ENCODE data around the gene CD79A.

Gene CD79A

GRCh38 chr19:41876847-41877832, at the start of gene CD79A:
TSS of gene CD79A (plus strand) at chr19:41877279. CDS start at chr19:41877305, 26 bp downstream.
- in situ Hi-C loops (cut with MboI; ENCODE audit: low sequenced_read_pairs): no loop called here

- in situ Hi-C loops (cut with MboI; ENCODE audit: low sequenced_read_pairs): no loop called here
Observed at GRCh38 chr19:41837981-41838708, 38.9 kb upstream of the CD79A start.

DNA sequence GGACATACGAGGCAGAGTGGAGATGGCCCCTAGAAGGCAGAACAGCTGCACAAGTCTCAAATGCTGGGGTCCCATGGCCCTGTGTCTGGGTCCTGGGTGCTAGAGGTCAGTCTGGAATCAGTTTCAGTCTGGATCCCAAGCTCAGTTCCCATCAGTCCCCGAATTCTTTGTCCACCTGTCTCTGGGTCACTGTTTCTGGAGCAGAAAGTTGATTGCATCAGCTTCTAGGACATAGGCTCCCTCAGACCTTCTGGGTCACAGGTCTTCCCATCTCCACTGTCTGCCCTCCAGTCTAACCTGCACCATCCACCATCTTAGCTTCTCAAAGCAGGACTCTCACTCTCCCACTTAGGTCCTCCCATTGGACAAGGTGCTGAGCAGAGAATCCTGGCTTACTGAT, 37.9 kb upstream of the CD79A start:
- in situ Hi-C loops (cut with MboI; ENCODE audit: low sequenced_read_pairs): no loop called here

- in situ Hi-C loops (cut with MboI; ENCODE audit: low sequenced_read_pairs): no loop called here
Observed at GRCh38 chr19:41843371-41843770, 33.7 kb upstream of the CD79A start.

- in situ Hi-C loops (cut with MboI; ENCODE audit: low sequenced_read_pairs): no loop called here
Observed at GRCh38 chr19:41844601-41845000, 32.5 kb upstream of the CD79A start, which contains the start of gene LYPD4. TSS of gene LYPD4 (minus strand) at chr19:41844683. CDS start at chr19:41839285, 5,398 bp downstream.

DNA sequence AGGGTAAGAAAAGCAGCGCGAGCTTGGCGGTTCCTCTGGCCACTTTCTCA, 32.3 kb upstream of the CD79A start, which contains the start of gene DMRTC2:
TSS of gene DMRTC2 (plus strand) at position 42 of the 50 bp plus-strand sequence. CDS start 2,387 bp downstream, outside the sequence.
- in situ Hi-C loops (cut with MboI; ENCODE audit: low sequenced_read_pairs): no loop called here

DNA sequence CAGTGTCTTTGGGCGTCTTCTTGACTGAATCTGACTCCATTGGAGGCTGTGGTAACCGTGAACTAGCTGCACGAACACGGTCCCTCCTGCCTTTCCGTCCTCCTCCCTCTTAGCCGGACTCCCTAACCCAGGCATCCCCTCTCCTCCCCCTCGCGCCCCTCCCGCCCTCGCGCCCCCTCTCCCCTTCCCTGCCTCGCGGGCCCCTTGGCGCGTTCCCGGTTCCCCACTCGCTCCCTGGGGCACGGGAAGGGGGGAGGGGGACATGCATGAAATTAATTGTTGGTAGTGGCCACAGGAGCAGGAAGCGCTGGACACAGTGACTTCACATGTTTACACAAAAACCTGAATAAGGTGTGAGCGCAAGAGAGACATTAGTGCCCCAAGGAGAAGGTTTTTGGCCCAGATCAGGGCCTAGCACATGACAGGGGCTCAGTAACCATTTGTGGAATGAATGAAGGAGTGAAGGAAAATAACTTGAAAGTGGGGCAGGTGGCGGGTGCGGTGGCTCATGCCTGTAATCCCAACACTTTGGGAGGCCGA, 32.0 kb upstream of the CD79A start:
- in situ Hi-C loops (cut with MboI; ENCODE audit: low sequenced_read_pairs): no loop called here

- in situ Hi-C loops (cut with MboI; ENCODE audit: low sequenced_read_pairs): no loop called here
Observed at GRCh38 chr19:41847351-41848105, 29.6 kb upstream of the CD79A start.

DNA sequence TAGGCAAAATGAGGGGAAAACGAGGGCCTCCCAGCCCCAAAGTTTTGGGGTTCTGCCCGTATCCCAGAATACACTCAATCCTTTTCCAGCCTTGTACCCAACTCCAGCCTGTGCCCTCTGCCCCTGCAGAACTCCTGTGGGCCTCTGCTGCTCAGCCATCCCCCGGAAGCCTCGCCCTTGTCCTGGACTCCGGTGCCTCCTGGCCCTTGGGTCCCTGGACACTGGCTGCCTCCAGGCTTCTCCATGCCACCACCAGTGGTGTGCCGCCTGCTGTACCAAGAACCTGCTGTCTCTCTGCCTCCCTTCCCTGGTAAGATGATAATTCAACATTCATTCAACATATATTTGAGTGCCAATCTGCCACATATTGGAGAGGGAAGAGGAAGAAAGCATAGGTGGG, 28.4 kb upstream of the CD79A start:
- in situ Hi-C loops (cut with MboI; ENCODE audit: low sequenced_read_pairs): no loop called here

DNA sequence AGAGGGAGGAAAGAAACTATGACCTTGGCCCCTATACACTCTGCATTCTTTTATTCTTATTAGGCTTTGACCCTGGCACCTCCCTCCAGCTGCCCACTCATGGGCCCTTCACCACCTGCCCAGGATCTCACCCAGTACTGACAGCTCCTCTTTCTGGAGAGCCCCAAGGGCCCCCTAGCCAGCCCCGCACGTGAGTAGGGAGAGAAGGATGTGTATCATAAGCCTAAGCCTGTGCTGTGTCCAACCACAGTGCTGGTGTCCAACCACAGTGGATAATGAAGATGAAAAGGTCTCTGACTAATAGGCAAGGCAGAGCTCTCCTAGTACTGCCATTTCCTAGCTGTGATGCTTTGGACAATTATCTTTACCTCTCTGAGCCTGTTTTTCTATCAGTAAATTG, 28.0 kb upstream of the CD79A start:
- in situ Hi-C loops (cut with MboI; ENCODE audit: low sequenced_read_pairs): no loop called here

- in situ Hi-C loops (cut with MboI; ENCODE audit: low sequenced_read_pairs): no loop called here
Observed at GRCh38 chr19:41850381-41850780, 26.7 kb upstream of the CD79A start.

DNA sequence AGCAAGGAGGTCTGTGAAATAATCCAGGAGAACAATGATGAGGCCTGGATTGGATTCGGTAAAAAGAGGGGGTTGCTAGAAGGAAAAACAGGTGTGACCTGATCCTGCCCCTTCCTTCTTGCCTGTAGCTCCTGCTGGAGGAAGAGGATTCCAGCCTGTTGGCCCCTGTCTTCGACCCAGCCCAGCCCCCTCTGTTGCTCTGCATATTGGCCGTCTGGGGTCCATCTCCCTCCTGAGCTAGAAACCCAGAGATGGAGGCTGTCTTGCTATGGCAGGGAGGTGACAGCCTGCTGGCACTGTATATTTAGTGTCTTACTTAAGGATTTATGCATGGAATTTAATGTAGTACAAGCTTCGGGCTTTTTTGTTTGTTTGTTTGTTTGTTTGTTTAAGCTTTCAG, 25.6 kb upstream of the CD79A start:
- in situ Hi-C loops (cut with MboI; ENCODE audit: low sequenced_read_pairs): no loop called here

DNA sequence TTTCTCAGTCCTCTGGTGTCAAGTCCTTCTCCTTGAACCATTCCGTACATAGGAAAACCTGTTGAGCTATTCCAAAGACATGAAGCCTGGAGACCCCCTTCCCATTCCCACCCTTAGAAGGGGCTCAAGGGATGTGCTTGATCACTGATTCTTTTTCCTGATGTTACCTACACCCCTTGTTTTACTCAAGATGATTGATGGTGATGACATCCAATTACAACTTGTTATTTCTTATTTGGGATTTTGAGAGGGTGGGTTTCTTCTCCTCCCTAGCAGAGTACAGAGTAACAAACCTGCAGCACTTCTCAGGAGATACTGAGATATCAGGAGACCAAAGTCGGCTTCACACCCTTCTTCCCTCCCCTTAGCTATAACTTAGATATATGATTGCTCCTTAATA, 23.7 kb upstream of the CD79A start:
- in situ Hi-C loops (cut with MboI; ENCODE audit: low sequenced_read_pairs): no loop called here

DNA sequence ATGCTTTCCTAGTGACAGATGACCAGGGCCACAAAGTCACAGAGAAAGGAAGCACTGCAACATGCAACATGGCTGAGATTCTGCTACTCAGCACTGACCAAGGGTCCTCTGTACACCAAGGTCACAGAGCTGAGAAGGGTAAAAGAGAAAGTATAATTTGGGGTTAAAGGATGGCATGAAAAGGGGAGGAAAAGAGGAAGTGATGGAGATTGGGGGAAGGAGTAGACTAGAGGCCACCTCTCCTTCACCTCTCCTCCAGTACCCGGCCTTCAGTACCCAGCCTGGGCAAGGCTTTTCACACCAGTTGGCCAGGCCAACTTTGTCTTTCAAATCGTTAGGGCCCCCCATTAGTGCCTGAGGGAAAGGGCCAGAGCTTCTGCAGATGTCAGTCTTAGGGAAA, 23.3 kb upstream of the CD79A start:
- in situ Hi-C loops (cut with MboI; ENCODE audit: low sequenced_read_pairs): no loop called here

GRCh38 chr19:41859213-41859617, 17.9 kb upstream of the CD79A start:
- in situ Hi-C loops (cut with MboI; ENCODE audit: low sequenced_read_pairs): no loop called here

- in situ Hi-C loops (cut with MboI; ENCODE audit: low sequenced_read_pairs): no loop called here
Observed at GRCh38 chr19:41859618-41860418, 17.3 kb upstream of the CD79A start, which contains the start of gene RPS19. TSS of gene RPS19 (plus strand) at chr19:41860255. CDS start at chr19:41860775, 520 bp downstream.

DNA sequence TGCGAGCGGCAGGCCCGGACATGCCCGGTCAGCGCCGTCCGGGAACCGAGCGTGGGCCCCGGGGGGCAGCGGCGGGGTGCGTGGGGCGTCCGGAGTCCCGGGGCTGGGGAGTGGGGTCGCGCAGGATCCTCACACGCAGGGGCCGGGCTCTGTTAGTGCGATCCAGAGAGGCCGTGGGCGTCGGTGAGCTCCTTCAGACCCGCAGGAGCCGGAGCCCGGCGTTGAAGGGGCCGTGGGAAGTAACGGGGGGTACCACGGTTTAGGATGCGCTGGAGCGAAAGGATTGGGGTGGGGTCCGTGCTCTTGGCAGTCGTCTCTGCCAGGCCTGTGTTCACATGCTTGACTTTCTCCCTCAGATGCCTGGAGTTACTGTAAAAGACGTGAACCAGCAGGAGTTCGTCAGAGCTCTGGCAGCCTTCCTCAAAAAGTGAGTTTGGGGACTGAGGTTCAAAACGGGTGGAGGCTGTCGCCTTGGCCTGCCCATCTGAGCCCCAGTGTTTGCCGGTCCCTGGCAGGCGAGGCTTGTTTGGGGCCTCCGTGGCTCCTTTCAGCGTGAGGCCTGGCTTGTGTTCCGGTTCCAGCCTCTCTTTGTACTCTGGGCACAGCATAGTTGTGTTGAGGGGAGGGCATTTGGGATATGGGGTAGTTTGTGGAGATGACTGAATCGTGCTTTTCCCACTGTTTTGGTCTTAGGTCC, 16.5 kb upstream of the CD79A start:
- in situ Hi-C loops (cut with MboI; ENCODE audit: low sequenced_read_pairs): no loop called here

DNA sequence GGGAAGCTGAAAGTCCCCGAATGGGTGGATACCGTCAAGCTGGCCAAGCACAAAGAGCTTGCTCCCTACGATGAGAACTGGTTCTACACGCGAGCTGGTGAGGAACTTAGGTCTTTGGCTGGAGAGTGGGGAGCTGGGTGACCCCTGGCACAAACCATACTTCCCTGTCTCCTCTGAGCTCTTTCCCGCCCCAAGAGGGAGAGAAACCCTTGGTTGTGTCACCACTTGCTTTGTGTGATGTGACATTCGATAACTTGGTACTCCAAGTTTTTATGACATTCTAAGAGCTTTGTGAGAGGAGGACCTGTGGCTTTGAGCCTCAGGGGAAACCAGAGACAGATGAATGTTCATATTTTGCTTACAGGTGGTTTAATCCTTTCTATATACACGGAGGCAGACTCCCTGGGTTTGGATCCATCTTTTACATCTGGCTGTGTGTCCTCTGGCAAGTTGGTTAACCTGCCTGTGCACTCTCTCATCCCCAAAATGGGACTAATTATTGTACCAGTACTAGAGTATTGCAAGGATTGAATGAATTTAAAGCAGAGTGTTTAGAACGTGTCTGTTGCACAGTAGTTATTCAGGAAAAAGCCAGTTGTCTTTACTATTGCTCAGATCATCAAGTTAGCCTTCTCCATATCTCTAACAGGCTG, 15.8 kb upstream of the CD79A start:
- in situ Hi-C loops (cut with MboI; ENCODE audit: low sequenced_read_pairs): no loop called here

- in situ Hi-C loops (cut with MboI; ENCODE audit: low sequenced_read_pairs): no loop called here
Observed at GRCh38 chr19:41861846-41862245, 15.2 kb upstream of the CD79A start.
